GM19452 (cell line): ENCODE measurements around the gene ASB2.

Source experiments
- ATAC-seq: cut with Tn5 transposase; IDR thresholded peaks from one replicate; pipeline ENCODE4 v1.9.1; 2021; ENCODE audit not compliant: unreplicated experiment

ASB2 gene

DNA sequence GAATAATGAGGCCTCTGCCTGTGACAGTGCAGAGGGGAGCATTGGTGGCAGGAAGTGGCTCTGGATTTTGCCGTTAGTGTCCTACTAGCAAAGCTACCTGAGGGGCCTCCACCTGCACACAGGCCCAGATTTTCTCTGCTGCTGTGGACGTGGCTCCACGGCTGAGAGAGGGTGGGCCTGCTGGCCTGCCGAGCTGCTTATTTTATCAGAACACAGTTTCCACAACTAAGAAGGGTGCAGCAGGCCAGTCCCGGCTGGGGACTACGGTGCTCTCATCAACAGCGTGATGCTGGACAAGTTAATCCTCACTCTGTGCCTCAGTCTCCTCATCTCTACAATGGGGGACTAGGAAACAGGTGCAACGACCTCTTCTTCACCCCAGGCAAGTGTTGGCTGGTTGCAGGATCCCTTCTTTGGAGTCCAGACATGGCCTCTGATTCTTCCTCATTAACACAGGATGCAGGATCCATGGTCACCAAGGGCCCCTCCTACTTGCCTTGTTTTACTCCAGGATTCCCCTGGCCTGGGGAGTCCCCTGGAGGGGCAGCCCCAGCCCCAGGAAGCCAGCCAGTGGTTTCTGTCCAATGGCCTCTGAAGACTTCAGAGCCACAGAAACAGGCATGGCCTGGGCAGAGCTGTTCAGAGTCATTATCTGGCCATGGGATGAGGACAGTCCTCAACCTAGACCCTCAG is 45.9 kb downstream of the ASB2 start:
- no peak for ATAC-seq

DNA sequence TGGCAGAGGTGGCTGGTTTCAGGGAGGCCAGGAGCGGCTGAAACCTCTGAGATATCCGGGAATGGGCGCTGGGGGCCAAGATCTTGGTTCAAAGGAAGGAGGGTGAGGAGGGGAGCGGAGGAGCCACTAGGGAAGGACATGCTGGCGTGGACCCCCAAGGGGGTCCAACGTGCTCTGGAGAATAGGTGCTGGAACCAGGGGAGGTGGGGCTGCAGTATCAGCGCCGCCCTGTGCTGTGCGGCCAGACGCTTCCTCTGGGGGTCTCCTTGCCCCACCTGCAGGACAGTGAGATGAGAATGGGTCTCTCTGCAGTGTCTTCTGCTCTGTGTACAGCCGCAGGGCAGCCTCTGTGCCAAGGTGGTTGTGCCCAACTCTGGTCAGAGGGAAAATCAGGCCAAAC is 46.7 kb downstream of the ASB2 start:
- ATAC-seq = no peak

DNA sequence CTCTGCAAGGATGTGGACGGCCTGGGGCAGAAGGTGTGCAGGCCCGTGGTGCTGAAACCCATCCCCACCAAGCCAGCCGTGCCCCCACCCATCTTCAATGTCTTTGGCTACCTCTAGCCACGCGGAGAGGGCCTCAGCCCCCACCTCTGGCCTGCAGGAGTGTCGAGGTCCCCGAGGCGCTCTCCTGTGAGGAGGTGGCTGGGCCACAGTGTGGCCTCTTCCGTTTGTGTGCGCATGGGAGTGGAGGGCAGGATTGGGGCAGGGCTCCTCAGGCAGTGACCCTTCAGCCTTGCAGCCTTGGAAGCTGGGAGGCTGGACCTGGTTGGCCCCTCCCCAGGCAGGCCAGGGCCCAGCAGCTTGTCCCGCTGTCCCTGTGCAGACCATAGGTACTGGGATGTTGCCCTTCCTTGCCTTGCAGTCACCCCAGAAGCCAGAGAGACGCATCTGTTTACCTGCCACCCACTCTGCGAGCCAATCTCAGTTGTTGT is 47.3 kb downstream of the ASB2 start:
- ATAC-seq = no peak

DNA sequence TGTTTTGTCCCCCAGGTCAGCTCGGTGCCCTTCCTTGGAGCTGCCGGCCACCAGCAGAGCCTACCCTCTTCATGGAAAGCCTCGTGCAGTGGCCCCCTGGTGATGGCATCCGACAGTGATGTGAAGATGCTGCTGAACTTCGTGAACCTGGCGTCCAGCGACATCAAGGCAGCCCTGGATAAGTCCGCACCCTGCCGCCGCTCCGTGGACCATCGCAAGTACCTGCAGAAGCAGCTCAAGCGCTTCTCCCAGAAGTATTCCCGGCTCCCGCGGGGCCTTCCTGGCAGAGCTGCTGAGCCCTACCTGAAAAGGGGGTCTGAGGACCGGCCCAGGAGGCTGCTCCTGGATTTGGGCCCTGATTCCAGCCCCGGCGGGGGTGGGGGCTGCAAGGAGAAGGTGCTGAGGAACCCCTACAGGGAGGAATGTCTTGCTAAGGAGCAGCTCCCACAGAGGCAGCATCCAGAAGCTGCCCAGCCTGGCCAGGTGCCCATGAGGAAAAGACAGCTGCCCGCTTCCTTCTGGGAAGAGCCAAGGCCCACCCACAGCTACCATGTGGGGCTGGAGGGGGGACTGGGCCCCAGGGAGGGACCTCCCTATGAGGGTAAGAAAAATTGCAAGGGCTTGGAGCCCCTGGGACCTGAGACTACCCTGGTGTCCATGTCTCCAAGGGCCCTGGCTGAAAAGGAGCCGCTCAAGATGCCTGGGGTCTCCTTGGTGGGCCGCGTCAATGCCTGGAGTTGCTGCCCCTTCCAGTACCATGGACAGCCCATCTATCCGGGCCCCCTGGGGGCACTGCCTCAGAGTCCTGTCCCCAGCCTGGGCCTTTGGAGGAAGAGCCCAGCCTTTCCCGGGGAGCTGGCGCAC is 48.0 kb downstream of the ASB2 start:
- no peak for ATAC-seq

DNA sequence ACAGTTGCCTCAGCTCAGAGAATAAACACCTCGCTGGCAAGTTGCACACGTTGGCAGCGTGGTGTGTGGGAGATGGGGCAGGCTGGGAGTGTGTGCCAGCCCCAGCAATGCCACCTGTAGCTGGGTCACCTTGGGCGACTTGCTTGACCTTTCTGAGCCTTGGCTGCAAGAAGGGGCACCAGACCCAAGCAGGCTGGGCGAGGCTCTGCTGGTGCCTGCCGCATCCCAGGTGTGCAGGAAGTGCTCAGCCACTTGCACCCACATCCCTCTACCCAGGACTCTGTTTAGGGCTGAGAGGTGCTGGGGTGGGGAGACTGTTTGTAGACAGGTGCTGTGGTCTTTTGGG is 48.6 kb downstream of the ASB2 start:
- no peak for ATAC-seq

DNA sequence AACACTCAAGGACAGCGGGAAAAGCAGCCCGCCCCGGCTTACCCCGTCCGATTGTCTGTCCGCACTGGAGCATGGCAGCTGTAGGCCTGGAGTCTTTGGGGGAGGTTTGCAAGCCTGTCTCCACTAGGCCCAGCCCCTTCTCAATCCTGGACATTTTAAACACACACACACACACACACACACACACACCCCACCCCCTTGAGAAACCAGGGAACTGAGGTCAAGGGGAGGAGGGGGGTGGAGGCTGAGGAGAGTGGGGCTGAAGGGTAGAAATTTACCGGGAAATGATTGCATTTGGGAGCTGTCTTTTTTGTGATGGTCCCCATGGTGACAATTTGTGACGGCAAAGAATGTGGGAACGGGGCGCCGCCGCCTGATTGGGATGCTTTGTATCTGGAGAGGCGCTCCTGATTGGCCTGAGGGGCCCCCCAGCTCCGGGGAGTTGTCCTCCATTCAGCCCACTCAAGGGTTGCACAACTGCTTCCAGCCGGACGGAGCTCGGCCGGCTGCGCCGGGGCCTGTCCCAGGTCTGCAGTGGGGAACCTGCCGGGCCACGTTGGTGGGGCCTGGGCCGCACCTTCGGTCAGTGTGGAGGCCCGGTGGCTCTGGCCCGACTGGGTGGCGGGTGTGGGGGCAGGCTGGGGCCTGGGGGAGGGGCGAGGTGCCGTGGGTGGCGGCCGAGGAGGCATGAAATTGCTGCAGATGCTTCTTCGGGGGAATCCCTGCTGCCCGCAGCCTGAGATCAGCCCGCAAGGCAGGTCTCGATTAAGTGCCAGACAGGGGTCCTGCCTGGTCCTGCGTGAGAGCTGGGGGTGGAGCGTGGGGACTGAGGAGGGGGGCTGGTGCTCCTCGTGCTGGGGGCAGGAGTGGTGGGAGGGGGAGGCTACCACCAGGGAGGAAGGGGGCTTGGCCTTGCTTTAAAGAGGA is 49.2 kb downstream of the ASB2 start, which contains the start of gene FAM181A:
Gene FAM181A, plus strand, starts transcription at position 472 of the 927 bp plus-strand sequence. CDS start 942 bp downstream, outside the sequence.
- no peak for ATAC-seq

DNA sequence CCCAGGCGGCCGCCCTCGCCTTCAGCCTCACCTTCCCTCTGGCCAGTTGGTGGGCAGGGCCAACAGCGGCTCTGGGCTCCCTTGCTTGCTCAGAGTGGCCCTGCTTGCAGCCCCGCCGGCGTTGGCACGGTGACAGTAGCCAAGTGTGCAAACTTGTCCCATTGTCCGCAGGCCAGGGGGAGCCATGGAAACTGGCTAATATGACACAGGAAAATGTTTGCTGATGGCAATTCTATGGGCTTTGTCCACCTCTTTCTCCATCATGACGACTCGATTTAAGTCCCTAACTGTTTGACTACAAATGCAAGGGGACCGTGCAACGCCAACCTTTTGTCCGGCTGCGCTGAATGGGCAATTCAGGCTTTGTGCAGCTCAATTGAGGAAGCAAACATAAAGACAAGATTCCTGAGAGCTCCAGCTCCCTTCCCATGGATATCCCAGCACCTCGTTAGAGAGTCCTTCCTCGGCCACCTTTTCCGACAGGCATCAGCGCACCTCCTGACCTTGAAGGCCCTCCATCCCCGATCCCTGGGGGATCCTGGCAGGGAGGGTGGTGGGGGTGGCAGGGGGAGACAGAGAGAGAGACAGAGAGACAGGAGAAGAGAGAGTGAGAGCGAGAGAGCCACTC is 50.0 kb downstream of the ASB2 start:
- no peak for ATAC-seq

DNA sequence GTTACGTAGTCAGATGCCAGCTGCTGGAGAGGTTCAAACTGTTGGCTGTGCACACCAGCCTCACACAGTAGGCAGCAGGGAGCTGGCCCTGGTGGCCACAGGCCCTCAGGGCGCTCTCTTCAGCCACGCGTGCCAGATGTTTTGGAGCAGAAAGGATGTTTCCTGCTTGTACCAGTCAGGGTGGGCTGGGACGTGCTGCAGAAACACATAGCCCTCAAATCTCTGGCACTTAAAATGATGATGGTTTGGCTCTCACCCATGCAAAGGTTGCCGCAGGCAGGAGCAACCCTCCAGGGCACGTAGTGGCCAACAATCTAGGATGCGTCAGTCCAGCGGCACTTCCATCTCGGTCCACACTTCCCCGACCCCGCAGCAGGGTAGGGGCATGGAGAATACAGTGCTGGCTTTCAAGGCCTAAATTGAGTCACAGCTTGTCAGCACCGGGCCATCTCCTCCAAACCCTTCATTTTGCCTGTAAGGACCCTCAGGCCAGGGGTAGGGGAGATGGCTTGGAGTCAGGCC is 50.9 kb downstream of the ASB2 start:
- no peak for ATAC-seq

DNA sequence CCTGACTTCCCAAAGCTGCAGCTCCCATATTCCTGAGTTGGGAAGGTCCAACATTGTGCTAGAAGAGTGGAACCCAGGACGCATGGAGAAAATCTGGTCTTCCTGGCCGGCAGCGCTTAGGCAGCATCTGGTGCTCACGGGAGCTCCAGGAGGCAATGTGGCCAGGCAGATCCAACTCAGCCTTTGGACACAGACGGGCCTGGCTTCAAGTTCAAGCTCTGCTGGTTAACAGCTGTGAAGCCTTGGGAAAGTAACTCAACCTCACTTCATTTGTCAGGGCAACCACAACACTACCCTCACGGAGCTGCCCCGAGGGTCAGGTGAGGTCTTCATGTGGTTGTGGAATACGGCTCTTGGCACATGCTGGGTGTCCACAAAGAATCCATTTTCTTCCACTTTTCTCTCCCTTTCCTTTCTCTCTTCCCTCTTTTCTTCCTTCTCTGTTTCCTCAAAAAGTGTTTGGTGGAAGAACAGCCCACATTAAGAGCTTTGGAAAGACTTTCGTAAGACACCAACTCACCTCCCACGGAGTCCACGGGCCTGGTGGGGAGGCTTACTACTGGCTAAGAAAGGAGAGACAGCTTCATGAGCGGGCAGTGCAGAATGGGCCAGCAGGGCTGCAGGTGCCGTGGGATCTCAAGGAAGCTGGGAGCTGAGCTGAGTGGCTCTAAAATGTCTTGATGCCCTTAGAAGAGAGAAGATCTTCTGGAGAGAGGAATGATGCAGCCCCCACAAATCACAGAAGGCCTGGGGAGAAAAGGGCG is 51.6 kb downstream of the ASB2 start:
- ATAC-seq = no peak

DNA sequence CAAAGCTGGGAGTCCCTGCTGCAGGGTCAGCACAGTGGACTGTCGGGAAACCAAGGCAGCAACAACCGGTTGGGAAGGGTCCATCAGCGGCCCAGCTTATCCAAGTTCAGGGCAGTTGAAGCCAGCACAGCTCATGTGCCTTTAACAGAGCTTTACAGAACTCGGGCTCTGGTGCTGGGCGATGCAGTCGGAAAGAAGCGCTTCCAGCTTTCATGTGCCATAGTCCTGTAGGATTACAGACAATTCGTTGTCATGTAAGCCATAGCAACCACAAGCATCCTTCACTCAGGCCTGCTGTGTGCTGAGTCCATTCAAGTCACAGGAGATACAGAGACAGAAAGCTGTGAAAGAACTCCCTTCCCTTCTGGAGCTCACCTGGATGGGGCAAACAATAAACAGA is 52.7 kb downstream of the ASB2 start:
- no peak for ATAC-seq

DNA sequence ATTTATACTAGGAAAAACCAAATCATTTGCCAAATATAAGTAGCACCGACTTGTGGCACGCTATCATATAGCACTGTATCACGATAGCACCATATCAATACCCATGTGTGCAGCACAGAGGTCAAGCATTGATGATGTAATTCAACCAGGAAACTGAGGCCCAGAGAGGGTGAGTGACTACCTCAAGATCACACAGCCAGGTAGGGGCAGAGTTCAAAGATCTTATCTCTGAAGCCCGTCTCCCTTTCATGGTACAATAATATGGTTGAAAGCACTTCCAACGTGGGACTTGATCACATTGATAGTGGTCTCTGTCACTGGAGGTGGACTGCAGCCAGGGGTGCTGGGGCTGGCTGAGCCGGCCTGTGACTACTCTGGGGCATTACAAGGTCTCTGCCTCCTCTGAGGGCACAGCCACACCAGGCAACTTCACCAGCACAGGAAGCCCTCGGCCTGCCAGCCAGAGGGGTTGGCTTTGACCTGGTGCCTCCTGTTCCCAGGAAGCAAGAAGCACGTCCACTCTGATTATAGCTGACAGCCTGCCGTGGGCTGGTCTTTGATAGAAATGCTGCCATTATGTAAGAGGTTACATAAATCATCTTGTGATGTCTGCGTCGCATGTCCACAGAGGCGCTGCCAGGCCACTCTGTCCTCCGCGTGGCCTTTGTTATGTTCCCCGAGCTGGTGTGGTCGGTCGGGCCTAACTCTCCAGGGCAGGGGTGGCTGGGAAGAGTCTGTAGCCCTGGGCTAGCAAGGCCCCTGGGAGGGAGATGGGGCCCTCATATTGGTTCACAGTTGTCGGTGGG is 55.2 kb downstream of the ASB2 start:
- ATAC-seq = no peak

DNA sequence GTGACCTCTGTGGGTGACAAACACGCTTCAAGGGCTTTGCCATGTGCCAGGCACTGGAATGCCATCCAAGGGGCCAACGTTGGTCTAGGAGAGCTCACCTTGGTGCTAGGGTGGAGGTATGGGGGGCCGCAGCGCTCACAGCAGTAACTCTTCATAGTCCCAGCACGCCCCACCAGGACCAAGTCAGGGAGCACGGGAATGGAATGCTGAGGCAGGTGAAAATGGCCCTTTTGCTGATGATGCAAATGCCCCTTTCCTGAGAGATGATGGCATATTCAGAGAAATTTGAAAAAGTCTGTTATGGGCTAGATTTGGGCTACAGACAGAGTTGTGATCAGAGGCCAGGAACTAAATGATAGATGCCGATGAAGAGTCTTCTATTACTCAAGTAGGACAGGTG is 59.2 kb downstream of the ASB2 start:
- no peak for ATAC-seq

DNA sequence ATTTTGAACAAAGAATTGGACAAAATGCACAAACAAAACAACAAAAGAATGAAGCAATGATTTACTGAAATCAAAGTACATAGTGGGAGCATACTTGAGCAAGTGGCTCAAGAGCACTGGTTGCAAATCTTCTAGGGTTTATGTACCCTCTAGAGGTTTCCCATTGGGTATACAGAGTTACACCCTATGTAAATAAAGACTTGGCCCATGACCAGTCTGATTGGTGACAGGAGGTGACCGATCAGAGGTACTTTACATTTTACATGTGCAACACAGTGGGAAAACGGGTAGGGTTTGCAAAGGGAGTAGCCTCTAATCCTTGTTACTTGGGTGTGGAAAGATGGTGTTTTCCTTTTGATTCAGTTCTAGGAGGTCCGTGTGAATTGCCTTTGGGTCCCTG is 59.9 kb downstream of the ASB2 start:
- ATAC-seq = no peak

DNA sequence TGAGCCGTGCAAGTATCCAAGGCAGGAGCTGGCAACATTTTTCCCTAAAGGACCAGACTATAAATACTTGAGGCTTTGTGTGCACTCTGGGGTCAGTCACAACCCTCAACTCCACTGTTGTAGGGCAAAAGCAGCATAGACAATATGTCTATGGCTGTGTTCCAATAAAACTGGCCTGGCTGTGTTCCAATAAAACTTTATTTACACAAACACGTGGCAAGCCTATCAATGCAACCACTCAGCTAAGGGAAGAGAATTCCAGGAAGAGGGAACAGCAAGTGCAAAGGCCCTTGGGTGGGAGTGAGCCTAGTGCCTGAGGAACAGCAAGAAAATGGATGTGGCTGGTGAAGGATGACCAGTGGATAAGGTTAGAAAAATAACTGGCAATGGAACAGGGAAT is 60.6 kb downstream of the ASB2 start:
- no peak for ATAC-seq

DNA sequence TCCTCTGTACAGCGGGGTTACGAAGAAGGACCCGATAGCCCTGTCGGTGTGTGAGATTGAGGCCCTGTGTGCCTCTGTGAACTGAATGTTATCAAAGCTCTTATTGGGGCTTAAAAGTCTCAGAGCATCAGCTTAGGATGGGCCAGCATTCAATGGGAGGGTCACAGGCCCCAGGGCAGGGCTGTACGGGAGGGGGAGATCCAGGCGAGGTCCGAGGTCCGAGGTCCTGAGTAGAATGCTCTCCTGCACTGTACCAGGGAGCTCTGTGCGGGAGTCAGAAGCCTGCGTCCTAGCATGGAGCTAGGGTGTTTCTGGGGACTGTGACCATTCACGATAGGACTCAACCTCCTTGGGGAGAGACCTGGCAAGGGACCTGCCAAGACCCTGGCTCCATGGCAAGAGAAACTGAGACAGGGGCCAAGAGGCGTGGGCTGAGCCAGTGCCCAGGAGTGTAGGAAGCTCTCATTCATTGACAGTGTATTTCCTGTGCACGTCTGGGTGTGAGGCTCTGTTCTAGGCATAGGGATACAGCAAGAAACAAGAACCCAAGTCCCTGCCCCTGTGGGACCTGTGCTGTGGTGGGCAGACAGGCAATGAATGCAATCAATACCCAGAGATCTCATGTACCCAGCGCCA is 61.2 kb downstream of the ASB2 start:
- ATAC-seq = no peak

DNA sequence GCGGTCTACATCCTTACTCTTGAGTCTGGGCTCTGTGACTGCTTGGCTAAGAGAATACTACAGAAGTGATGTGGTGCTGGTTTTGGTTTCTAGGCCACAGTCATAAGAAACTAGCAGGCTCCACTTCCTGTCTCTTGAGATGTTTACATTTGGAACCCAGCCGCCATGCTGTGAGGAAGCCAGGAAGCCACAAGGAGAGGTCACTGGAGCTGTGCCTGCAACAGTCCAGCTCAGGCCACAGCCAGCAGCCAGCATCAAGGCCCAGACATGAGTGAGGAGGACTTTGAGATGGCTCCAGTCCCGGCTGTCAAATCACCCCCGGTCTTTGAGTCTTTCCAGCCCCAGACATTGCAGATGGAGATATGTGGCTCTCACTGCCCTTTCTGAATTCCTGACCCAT is 62.1 kb downstream of the ASB2 start:
- peak; percentile 55 for ATAC-seq

DNA sequence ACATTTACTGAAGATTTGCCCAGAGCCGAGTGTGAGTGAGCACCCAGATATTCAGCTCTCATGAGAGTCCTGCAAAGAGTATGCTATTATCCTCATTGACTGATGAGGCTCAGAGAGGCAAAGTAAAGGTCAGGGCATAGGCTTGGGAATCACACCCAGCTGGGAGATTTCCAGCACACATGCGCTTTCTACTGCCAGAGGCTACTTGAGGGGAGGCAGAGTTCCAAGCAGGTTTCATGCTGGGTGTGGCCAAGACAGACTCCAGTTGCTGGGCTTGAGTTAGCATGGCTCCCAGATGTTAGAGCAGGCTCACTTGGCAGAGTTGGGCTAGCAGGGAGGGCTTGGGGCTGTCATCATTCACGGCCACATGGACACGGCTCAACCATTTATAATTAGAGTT is 63.6 kb downstream of the ASB2 start:
- ATAC-seq = no peak

DNA sequence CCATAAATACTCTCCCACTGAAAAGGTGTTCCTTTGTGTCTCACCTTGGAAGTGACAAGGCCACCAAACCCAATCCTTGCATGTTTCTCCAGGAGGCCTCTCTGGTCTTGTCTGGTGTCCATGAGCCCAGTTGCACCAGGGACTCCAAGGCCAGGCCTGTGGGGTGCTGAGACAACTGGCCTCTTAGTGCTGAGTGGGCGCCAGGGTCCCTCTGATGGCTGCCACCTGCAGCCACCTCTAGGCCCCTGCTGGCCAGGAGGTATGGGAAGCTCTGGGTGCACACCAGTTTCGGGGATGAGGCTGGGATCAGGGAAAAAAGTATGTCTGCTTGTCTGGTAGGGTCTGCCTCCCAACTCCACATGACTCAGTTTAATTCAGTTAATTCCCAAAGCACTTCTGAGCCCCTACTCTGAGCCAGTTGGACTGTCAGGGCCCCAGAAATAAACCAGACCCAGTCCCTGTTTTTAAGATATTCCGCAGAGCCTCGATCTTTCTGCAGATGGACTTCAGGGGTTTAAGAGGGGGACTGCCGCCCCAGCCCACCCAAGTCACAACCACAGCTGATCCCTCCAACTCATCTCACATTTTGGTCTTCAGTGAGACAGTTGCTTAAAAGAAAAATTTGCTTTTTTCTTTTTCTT is 64.3 kb downstream of the ASB2 start:
- no peak for ATAC-seq
